ENCODE data around the gene NEGR1.

NEGR1 gene

GRCh38 chr1:71414179-71414578 lies 868.2 kb downstream of the NEGR1 start:
- peak; percentile 2 to 29 for DNase-seq (ENCODE audit: low read depth in 2 of 2)
- TF ChIP-seq, protein P1, sequence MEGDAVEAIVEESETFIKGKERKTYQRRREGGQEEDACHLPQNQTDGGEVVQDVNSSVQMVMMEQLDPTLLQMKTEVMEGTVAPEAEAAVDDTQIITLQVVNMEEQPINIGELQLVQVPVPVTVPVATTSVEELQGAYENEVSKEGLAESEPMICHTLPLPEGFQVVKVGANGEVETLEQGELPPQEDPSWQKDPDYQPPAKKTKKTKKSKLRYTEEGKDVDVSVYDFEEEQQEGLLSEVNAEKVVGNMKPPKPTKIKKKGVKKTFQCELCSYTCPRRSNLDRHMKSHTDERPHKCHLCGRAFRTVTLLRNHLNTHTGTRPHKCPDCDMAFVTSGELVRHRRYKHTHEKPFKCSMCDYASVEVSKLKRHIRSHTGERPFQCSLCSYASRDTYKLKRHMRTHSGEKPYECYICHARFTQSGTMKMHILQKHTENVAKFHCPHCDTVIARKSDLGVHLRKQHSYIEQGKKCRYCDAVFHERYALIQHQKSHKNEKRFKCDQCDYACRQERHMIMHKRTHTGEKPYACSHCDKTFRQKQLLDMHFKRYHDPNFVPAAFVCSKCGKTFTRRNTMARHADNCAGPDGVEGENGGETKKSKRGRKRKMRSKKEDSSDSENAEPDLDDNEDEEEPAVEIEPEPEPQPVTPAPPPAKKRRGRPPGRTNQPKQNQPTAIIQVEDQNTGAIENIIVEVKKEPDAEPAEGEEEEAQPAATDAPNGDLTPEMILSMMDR (IDR thresholded peaks at IDR 0.05; ENCODE audit: low read depth, low read length): no peak
- H3K4me3 ChIP-seq (replicated peaks in 1 of 2; ENCODE audit: low read depth in 2 of 2, low read length in 2 of 2): no peak overlapping the region

DNA sequence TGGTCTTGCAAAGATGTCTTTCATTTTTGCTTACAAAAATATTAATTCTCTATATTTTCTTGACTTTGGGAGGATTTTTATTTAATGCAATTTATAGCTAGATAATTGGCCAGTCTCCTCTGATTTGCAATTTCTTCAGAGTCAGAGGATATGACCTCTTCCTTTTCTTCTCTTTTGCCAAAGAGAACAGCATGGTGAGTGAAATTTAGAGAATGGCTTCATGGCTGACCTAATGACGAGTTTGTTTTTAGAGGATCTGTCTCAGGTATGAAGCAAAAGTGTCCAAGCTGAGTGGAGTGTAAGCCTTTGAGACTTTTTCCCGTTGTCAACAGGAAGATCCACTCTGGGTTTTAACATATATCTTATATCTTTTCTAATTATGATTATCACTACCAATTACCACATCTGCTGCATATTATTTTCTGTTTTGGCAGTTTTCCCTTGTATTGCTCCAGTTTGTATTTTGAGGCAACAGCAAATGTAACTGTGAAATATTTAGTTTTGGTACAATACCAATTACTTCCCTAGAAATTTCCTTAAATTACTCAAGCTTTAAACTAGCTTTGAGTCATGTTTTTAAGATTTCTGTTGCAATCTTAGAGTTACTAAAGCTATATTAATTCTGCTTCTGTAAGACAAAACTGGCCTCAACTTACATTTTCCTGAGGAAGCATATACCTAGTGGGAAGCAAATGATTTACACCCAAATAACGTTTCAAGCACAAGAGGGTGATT lies 868.7 kb downstream of the NEGR1 start:
- TF ChIP-seq, protein P1 (IDR thresholded peaks at IDR 0.05; ENCODE audit: low read depth, low read length): no peak
- DNase-seq (ENCODE audit: low read depth in 2 of 2): peak; percentile 16 to 54
- no peak overlapping the region for H3K4me3 ChIP-seq (replicated peaks in 1 of 2; ENCODE audit: low read depth in 2 of 2, low read length in 2 of 2)

DNA sequence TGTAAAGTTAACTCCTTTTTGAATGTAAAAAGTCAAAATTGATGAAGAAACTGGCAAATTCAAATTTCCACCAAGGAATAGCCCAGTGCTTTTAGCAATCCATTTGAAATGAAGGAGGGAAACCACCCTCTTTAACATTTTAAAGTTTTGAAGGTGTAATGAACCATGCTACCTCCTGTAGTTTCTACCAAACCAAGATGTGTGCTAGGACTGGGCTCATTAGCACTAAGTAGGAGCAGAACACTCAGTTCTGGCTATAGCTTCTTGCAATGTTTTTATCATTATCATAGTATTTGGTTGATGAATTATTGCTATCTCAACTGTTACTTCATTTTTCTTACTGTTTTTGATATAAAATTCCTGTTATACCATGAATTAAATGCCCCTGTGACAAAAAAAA lies 882.3 kb downstream of the NEGR1 start:
- no peak overlapping the region for H3K4me3 ChIP-seq (replicated peaks in 1 of 2; ENCODE audit: low read depth in 2 of 2, low read length in 2 of 2)
- TF ChIP-seq, protein P1 (IDR thresholded peaks at IDR 0.05; ENCODE audit: low read depth, low read length): no peak
- DNase-seq (ENCODE audit: low read depth in 2 of 2): no peak

DNA sequence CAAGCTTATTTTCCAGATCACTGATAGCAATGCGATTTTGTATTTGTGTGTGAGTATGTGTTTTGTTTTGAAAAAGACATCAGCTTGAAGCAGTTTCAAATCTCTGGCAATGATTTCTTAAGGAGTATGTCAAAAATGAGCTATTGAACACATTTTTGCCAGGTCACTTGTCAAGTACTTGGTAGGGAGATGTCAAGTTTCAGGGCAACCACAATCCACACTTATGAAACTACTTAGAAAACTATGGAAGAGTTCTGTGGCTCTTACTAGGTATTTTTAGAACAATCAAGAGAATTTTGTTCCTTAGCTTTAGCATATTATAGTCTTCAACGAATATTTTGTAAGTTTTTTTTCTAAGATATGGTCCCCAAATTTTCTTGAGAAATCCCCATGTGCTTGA lies 882.7 kb downstream of the NEGR1 start:
- DNase-seq (ENCODE audit: low read depth in 2 of 2): no peak
- H3K4me3 ChIP-seq (replicated peaks in 1 of 2; ENCODE audit: low read depth in 2 of 2, low read length in 2 of 2): no peak overlapping the region
- TF ChIP-seq, protein P1 (IDR thresholded peaks at IDR 0.05; ENCODE audit: low read depth, low read length): no peak

DNA sequence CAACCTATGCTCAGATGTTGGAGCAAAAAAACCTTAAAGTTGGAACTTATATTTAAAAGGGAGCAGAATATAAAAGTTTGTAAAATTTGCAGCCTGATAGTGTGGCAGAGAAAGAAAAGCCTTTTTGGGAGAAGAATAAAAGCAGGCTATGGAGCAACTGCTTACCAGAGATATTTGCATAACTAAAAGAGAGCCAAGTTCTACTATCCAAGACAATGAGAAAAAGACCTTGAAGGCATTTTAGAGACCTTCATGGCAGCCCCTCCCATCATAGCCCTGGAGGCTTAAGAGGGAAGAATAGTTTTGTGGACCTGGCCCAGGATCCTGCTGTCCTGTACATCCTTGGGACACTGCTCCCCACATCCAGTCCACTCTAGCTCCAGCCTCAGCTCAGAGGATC lies 889.0 kb downstream of the NEGR1 start:
- DNase-seq (ENCODE audit: low read depth in 2 of 2): no peak
- TF ChIP-seq, protein P1 (IDR thresholded peaks at IDR 0.05; ENCODE audit: low read depth, low read length): no peak

GRCh38 chr1:71390518-71390917 lies 891.8 kb downstream of the NEGR1 start:
- DNase-seq (ENCODE audit: low read depth in 2 of 2): no peak
- no peak overlapping the region for H3K4me3 ChIP-seq (replicated peaks in 1 of 2; ENCODE audit: low read depth in 2 of 2, low read length in 2 of 2)
- TF ChIP-seq, protein P1 (IDR thresholded peaks at IDR 0.05; ENCODE audit: low read depth, low read length): no peak

More for the DNA sequence above, 889.0 kb downstream of the NEGR1 start:
- H3K4me3 ChIP-seq (replicated peaks in 1 of 2; ENCODE audit: low read depth in 2 of 2, low read length in 2 of 2): no peak overlapping the region

DNA sequence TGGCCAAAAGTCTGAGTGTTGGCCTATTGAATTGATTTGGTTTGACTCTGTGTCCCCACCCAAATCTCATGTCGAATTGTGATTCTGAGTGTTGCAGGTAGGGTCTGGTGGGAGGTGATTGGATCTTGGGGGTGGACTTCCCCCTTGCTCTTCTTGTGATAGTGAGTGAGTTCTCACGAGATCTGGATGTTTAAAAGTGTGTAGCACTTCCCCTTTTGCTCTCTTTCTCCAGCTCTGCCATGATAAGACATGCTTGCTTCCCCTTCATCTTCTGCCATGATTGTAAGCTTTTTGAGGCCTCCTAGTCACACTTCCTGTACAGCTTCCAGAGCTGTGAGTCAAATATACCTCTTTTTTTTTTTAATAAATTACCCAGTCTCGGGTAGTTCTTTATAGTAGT lies 904.5 kb downstream of the NEGR1 start:
- TF ChIP-seq, protein P1 (IDR thresholded peaks at IDR 0.05; ENCODE audit: low read depth, low read length): no peak
- DNase-seq (ENCODE audit: low read depth in 2 of 2): peak in 1 of 2 donors; percentile 2
- no peak overlapping the region for H3K4me3 ChIP-seq (replicated peaks in 1 of 2; ENCODE audit: low read depth in 2 of 2, low read length in 2 of 2)

Data from cardiac fibroblast (primary cell).